SU-DHL-6 (cell line): Measurements from ENCODE around the gene SLC44A5.

Experiments used
- H2AFZ ChIP-seq: fragments of 200-600 bp; sonication (generic); 2 replicates; pipeline ENCODE4 v1.6.1; 2014; ENCODE audit warnings: low read depth, mild to moderate bottlenecking, moderate library complexity, mixed read lengths, antibody characterized with exemption, low read length; ENCODE audit not compliant: severe bottlenecking
- H3F3A ChIP-seq: fragments of 200-600 bp; shearing (Covaris generic); 2 replicates; pipeline ENCODE4 v1.6.0; 2016; ENCODE audit warnings: antibody characterized with exemption, mild to moderate bottlenecking; ENCODE audit not compliant: insufficient read depth
- H3K27ac ChIP-seq: fragments of 200-600 bp; sonication (generic); 2 replicates; pipeline ENCODE4 v1.5.1; 2016; ENCODE audit warnings: low read depth, mild to moderate bottlenecking, low read length, moderate library complexity, mixed read lengths
- H3K27me3 ChIP-seq: fragments of 200-600 bp; sonication (generic), shearing (Covaris generic); 2 replicates; pipeline ENCODE4 v1.6.0; 2014; ENCODE audit warnings: mild to moderate bottlenecking, low read length
- H3K36me3 ChIP-seq: fragments of 200-600 bp; sonication (generic); 2 replicates; pipeline ENCODE4 v1.6.1; 2014; ENCODE audit warnings: mild to moderate bottlenecking, low read length, mixed read lengths
- H3K4me2 ChIP-seq: fragments of 300-600, 200-600 bp; shearing (Covaris generic), sonication (generic); 2 replicates; pipeline ENCODE4 v1.6.0; 2014; ENCODE audit warnings: low read length, low read depth, mild to moderate bottlenecking; ENCODE audit not compliant: poor library complexity, severe bottlenecking
- H3K4me3 ChIP-seq: fragments of 200-600 bp; sonication (generic); 2 replicates; pipeline ENCODE4 v1.5.1; 2014; ENCODE audit warnings: antibody characterized with exemption, low read length, mild to moderate bottlenecking, mixed read lengths; ENCODE audit not compliant: insufficient read depth, poor library complexity, severe bottlenecking
- H3K79me2 ChIP-seq: fragments of 200-600 bp; sonication (generic); 2 replicates; pipeline ENCODE4 v1.6.1; 2014; ENCODE audit warnings: mild to moderate bottlenecking, low read length, moderate library complexity; ENCODE audit not compliant: insufficient read depth
- H3K9ac ChIP-seq: fragments of 200-600 bp; sonication (generic); 2 replicates; pipeline ENCODE4 v1.7.0; 2014; ENCODE audit warnings: mild to moderate bottlenecking, low read length
- H3K9me2 ChIP-seq: fragments of 200-600 bp; sonication (generic); replicated peaks from 2 replicates; pipeline ENCODE4 v1.6.1; 2014; ENCODE audit warnings: low read length; ENCODE audit not compliant: insufficient read depth
- H3K9me3 ChIP-seq: fragments of 200-600 bp; sonication (generic); 2 replicates; pipeline ENCODE4 v1.6.1; 2014; ENCODE audit warnings: low read length, mixed read lengths; ENCODE audit not compliant: insufficient read depth
- H4K20me1 ChIP-seq: fragments of 200-600 bp; sonication (generic); 2 replicates; pipeline ENCODE4 v1.6.1; 2014; ENCODE audit warnings: low read depth, mild to moderate bottlenecking, antibody characterized with exemption, low read length, moderate library complexity, mixed read lengths
- EZH2phosphoT487 ChIP-seq: fragments of 200-600 bp; sonication (generic), shearing (Covaris generic); conservative IDR thresholded peaks from 2 replicates; pipeline ENCODE4 v1.6.1; 2018; ENCODE audit warnings: mild to moderate bottlenecking, antibody characterized with exemption, low read length, moderate library complexity, mixed read lengths
- TF ChIP-seq, protein P1 (sequence below): fragments of 200-600 bp; sonication (generic); IDR thresholded peaks from one replicate; pipeline ENCODE4 v1.5.1; 2017; ENCODE audit warnings: antibody characterized with exemption, mild to moderate bottlenecking, low read length, moderate library complexity; ENCODE audit not compliant: insufficient read depth, poor library complexity, severe bottlenecking

Gene SLC44A5

GRCh38 chr1:75522389-75522788 lies 88.5 kb downstream of the SLC44A5 start:
- Histone ChIP-seq H3K79me2 (no peaks in the 10 kb centered on the region), H3K9me3 (no peaks in the 10 kb centered on the region), H3K27me3 (no peaks in the 10 kb centered on the region), H3K36me3 (no peaks in the 10 kb centered on the region), H3K4me3 (no peak overlapping the region), H3K9ac (no peak overlapping the region), H3F3A (no peaks in the 10 kb centered on the region), H3K9me2 (no peaks in the 10 kb centered on the region), H4K20me1 (no peaks in the 10 kb centered on the region), H2AFZ (no peak overlapping the region), H3K27ac (no peak overlapping the region), H3K4me2 (no peak overlapping the region)
- TF ChIP-seq EZH2phosphoT487: no peak
- TF ChIP-seq, protein P1, sequence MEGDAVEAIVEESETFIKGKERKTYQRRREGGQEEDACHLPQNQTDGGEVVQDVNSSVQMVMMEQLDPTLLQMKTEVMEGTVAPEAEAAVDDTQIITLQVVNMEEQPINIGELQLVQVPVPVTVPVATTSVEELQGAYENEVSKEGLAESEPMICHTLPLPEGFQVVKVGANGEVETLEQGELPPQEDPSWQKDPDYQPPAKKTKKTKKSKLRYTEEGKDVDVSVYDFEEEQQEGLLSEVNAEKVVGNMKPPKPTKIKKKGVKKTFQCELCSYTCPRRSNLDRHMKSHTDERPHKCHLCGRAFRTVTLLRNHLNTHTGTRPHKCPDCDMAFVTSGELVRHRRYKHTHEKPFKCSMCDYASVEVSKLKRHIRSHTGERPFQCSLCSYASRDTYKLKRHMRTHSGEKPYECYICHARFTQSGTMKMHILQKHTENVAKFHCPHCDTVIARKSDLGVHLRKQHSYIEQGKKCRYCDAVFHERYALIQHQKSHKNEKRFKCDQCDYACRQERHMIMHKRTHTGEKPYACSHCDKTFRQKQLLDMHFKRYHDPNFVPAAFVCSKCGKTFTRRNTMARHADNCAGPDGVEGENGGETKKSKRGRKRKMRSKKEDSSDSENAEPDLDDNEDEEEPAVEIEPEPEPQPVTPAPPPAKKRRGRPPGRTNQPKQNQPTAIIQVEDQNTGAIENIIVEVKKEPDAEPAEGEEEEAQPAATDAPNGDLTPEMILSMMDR: no peak

- no peaks in the 10 kb centered on the region for H3K79me2 ChIP-seq
- H3K9me3 ChIP-seq: no peaks in the 10 kb centered on the region
- H3F3A ChIP-seq: no peaks in the 10 kb centered on the region
- no peaks in the 10 kb centered on the region for H3K9me2 ChIP-seq
- H3K4me3 ChIP-seq: no peak overlapping the region
- H3K9ac ChIP-seq: no peak overlapping the region
- no peaks in the 10 kb centered on the region for H3K36me3 ChIP-seq
- H3K27me3 ChIP-seq: no peaks in the 10 kb centered on the region
- H3K27ac ChIP-seq: no peak overlapping the region
- H2AFZ ChIP-seq: no peak overlapping the region
- no peak for TF ChIP-seq EZH2phosphoT487
- TF ChIP-seq, protein P1: no peak
- no peaks in the 10 kb centered on the region for H4K20me1 ChIP-seq
- no peak overlapping the region for H3K4me2 ChIP-seq
These were observed 89.3 kb downstream of the SLC44A5 start for GRCh38 chr1:75521658-75522057.

DNA sequence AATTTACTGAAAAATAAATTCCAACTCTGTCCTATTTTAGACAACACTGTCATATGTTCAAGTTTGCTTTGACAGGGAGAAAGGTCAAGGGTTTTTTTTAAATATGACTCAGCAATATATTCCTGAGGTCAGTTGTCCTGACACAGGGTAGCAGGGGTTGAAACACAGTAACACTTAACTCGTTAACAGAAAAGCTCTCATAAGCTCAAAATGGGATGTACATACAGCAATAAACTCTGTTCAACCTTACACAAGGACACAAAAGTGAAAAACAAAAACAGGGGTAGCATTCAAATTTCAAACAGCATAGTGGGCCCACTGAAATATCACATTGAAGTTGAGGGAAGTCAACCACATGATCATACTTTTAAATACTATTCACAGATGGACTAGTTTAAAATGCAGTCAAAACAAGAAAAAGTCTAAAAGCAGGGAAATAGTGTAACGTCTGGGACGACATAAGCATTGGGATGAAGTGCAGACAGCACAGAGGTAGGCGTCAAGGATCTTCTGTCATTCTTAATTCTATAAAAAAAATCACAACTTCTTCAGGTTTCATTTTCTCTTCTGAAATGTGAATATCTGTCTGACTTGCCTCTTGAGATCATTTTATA lies 89.9 kb downstream of the SLC44A5 start:
- H3K4me2 ChIP-seq: no peak overlapping the region
- no peaks in the 10 kb centered on the region for H3K27me3 ChIP-seq
- no peaks in the 10 kb centered on the region for H3F3A ChIP-seq
- H3K79me2 ChIP-seq: no peaks in the 10 kb centered on the region
- H3K9me2 ChIP-seq: no peaks in the 10 kb centered on the region
- no peak for TF ChIP-seq EZH2phosphoT487
- TF ChIP-seq, protein P1: no peak
- no peak overlapping the region for H3K27ac ChIP-seq
- H3K36me3 ChIP-seq: no peaks in the 10 kb centered on the region
- H3K9ac ChIP-seq: no peak overlapping the region
- H4K20me1 ChIP-seq: no peaks in the 10 kb centered on the region
- H2AFZ ChIP-seq: no peak overlapping the region
- no peak overlapping the region for H3K4me3 ChIP-seq
- H3K9me3 ChIP-seq: no peaks in the 10 kb centered on the region
